ENCODE results near the gene SLC38A2.

The SLC38A2 gene

GRCh38 chr12:46372544-46373300, at the start of gene SLC38A2:
SLC38A2 (minus strand) TSS chr12:46372773; CDS start chr12:46371293, 1,480 bp downstream.
- peak; percentile 78 for DNase-seq (ENCODE audit: low read depth)

DNA sequence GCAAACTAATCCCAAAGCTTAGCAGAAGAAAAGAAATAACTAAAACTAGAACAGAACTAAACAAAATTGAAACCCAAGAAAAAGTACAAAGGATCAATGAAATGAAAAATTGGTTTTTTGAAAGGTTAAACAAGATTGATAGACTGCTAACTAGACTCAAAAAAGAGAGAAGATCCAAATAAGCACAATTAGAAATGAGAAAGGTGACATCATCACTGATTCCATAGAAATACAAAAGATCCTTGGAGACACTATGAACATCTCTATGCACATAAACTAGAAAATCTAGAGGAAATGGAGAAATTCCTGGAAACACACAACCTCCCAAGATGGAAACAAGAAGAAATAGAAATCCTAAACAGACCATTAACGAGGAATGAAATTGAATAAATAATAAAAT, 47.1 kb upstream of the SLC38A2 start:
- no peak for DNase-seq (ENCODE audit: low read depth)
- no peak overlapping the region for H3K4me3 ChIP-seq (ENCODE audit: low read depth, low read length)

More at GRCh38 chr12:46372544-46373300, at the start of gene SLC38A2:
- peak within 1 kb of the TSS; percentile 68 for H3K4me3 ChIP-seq (ENCODE audit: low read depth, low read length)

GRCh38 chr12:46415552-46415951, 43.0 kb upstream of the SLC38A2 start:
- no peak overlapping the region for H3K4me3 ChIP-seq (ENCODE audit: low read depth, low read length)
- DNase-seq (ENCODE audit: low read depth), result no peak

DNA sequence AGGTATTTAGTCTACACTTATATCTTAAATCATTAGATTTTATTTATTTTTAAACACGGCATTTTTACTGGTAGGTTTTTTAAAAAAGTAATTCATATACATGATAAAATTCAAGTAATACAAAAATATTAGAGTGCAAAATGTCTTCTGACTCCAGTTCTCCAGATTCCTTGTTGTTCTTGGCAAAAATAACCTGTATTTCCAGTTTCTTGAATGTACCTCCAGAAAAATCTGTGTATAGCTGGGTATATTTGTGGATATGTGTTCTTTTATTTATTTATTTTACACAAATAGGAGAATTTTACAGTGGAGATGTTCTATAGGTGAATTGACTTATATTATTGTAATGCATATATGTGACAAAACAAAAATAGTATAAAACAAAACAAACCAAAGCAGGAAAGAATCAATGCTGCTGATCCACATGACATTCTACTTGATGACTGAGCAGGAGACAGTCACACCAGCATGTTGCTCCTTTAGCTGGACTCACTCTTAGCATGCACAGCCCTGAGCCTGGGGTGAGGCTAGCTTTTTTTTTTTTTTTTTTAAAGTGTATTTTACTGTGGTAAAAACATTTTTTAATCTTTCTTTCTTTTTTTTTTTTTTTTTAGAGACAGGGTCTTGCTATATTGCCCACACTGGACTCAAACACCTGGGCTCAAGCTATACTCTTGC, 42.2 kb upstream of the SLC38A2 start:
- DNase-seq (ENCODE audit: low read depth), result no peak
- no peak overlapping the region for H3K4me3 ChIP-seq (ENCODE audit: low read depth, low read length)

DNA sequence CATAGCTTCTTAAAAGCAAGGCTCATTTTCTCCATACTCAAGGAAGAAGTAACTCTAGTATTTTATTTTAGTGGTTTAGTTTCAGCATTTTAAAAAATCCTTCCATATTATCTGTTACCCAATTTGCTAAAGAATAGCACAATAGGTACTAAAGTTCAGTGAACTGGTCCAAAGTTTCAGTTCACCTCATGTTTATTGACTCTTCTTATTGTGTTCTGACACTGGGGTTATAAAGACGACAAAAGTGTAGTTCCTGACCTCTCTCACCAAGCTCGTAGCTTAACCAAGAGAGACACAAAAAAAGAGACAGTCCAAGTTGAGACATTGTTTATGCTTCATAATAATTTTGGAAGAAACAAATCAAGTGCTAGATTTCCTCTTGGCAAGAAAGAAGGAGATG, 40.8 kb upstream of the SLC38A2 start:
- no peak overlapping the region for H3K4me3 ChIP-seq (ENCODE audit: low read depth, low read length)
- no peak for DNase-seq (ENCODE audit: low read depth)

DNA sequence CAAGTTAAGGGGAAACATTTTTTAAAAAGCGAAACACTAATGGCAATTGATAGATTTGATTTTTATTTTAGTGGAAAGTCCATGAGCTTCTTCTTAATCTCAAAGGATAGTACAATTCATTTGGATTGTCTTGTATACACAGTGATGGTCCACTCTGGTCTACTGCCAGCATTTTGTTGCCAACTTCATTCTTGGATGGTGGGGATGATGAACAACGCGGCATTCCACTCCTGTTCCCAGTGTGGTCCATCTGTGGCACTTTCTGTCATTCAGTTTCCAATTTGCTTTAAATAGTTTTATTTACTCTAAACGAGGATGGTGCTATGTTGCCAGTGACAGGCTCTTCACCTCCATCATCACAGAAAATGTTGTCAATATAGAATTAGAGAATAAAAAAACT, 40.3 kb upstream of the SLC38A2 start:
- H3K4me3 ChIP-seq (ENCODE audit: low read depth, low read length), result no peak overlapping the region
- no peak for DNase-seq (ENCODE audit: low read depth)

GRCh38 chr12:46410495-46410894, 37.9 kb upstream of the SLC38A2 start:
- H3K4me3 ChIP-seq (ENCODE audit: low read depth, low read length), result no peak overlapping the region
- DNase-seq (ENCODE audit: low read depth), result no peak

- no peak overlapping the region for H3K4me3 ChIP-seq (ENCODE audit: low read depth, low read length)
- no peak for DNase-seq (ENCODE audit: low read depth)
Observed at GRCh38 chr12:46409974-46410373, 37.4 kb upstream of the SLC38A2 start.

GRCh38 chr12:46409342-46409741, 36.8 kb upstream of the SLC38A2 start:
- H3K4me3 ChIP-seq (ENCODE audit: low read depth, low read length), result no peak overlapping the region
- no peak for DNase-seq (ENCODE audit: low read depth)

DNA sequence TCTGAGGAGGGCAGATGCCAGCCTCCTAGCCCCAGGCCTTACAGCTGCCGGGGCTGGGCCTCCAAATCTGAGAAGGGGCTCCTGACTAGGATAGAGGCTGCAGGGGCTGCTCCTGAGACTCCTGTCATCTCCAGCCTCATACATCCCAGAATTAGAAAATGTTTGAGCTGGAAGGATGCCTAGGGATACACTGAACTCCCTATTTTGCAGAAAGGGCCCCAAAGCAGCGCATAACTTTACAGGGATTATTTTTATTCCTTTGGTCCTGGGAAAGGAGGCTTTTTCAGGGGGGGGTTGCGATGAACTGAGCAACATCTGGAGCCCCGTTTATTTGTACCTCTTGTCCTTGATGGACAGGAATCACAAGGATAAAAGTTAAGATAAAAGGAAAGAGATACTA, 35.9 kb upstream of the SLC38A2 start:
- no peak for DNase-seq (ENCODE audit: low read depth)
- H3K4me3 ChIP-seq (ENCODE audit: low read depth, low read length), result no peak overlapping the region

GRCh38 chr12:46407361-46407760, 34.8 kb upstream of the SLC38A2 start:
- no peak overlapping the region for H3K4me3 ChIP-seq (ENCODE audit: low read depth, low read length)
- no peak for DNase-seq (ENCODE audit: low read depth)

DNA sequence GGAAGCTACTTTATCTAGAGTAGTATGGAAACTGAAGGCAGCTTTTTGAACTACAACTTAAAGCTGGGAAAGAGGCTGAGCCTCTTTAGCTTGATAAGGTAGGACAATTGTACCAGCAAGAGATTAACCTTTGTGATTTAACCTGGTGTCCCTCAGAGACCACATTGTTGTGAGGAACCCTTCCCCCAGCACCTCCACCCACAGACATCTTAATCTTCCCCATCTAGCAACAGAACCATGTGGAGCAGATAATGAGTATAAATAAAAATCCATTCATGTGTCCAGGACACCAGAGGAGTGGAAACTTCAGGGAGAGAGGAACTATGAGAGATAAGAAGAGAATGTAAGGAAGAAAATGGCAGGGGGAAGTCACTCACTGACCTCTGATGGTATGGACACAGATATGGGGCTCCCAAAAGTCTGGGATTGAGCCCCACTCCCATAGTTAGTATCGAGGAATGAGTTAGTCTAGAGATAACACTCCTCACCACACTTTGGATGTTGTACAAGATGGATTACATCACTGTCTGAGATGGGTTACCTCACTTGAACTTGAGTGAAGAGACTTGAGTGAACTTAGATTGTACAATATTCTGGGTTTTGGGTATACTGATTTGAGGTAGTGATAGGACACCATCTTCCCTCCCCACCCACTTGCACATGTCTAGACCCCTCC, 33.9 kb upstream of the SLC38A2 start:
- H3K4me3 ChIP-seq (ENCODE audit: low read depth, low read length), result no peak overlapping the region
- DNase-seq (ENCODE audit: low read depth), result no peak

DNA sequence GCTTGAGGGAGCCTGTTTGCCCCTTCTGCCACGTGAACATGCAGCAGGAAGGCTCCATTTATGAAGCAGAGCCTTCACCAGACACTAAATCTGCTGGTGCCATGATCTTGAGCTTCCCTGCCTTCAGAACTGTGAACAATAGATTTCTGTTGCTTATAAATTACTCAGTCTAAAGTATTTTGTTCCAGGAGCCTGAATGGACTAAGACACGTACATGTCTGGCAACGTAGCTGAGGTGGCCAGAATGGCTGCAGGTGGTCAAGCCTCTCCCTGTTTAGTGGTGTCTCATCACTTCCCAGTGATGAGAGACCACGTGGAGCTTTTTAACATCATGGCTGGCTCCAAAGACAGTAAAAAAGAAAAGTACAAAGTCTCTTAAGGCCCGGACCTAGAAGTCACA, 32.2 kb upstream of the SLC38A2 start:
- DNase-seq (ENCODE audit: low read depth), result no peak

DNA sequence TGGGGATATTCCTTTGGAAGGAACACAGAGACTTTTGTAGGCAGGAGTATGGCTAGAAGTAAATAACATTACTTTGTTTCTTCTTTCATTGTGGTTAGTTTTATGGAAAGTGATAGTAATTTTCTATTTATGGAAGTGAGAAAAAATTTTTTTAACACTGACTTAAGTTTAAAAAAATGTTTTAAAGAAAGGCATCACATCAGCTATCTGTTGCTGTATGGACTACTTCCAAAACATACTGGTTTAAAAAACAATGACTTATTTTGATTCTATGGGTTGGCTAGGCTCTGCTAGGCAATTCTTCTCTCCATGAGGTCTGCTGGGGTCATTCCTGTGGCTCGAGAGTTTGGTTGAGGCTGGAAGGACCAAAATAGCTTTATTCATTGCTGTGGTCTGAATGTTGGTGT, 31.7 kb upstream of the SLC38A2 start:
- no peak overlapping the region for H3K4me3 ChIP-seq (ENCODE audit: low read depth, low read length)
- peak; percentile 60 for DNase-seq (ENCODE audit: low read depth)

More for the DNA sequence above, 32.2 kb upstream of the SLC38A2 start:
- H3K4me3 ChIP-seq (ENCODE audit: low read depth, low read length), result no peak overlapping the region

- H3K4me3 ChIP-seq (ENCODE audit: low read depth, low read length), result no peak overlapping the region
- no peak for DNase-seq (ENCODE audit: low read depth)
Observed at GRCh38 chr12:46403719-46404070, 31.1 kb upstream of the SLC38A2 start.

- peak; percentile 31 for DNase-seq (ENCODE audit: low read depth)
- no peak overlapping the region for H3K4me3 ChIP-seq (ENCODE audit: low read depth, low read length)
Observed at GRCh38 chr12:46402941-46403718, 30.6 kb upstream of the SLC38A2 start.

GRCh38 chr12:46402451-46402850, 29.9 kb upstream of the SLC38A2 start:
- no peak overlapping the region for H3K4me3 ChIP-seq (ENCODE audit: low read depth, low read length)
- peak; percentile 94 for DNase-seq (ENCODE audit: low read depth)

- DNase-seq (ENCODE audit: low read depth), result peak; percentile 56
- H3K4me3 ChIP-seq (ENCODE audit: low read depth, low read length), result no peak overlapping the region
Observed at GRCh38 chr12:46401662-46402061, 29.1 kb upstream of the SLC38A2 start.

- no peak for DNase-seq (ENCODE audit: low read depth)
- H3K4me3 ChIP-seq (ENCODE audit: low read depth, low read length), result no peak overlapping the region
Observed at GRCh38 chr12:46400406-46400805, 27.8 kb upstream of the SLC38A2 start.
